GM12875 (cell line): ENCODE measurements around the gene CBFA2T3.

Experiments
- H3K4me3 ChIP-seq: one replicate; pipeline ENCODE4 v1.5.1; 2011; ENCODE audit warnings: low read depth, low read length, control low read depth
- CTCF ChIP-seq: IDR thresholded peaks from 2 replicates; pipeline ENCODE4 v1.5.1; 2011; ENCODE audit warnings: low read depth, mild to moderate bottlenecking, control low read depth, inconsistent platforms, low read length, moderate library complexity, borderline replicate concordance; ENCODE audit not compliant: insufficient read depth

Gene CBFA2T3

GRCh38 chr16:88970539-88971065 lies 6.4 kb downstream of the CBFA2T3 start:
- no peak overlapping the region for H3K4me3 ChIP-seq
- no peak for TF ChIP-seq CTCF

- TF ChIP-seq CTCF, result no peak
Observed at GRCh38 chr16:88970050-88970449, 7.0 kb downstream of the CBFA2T3 start.

GRCh38 chr16:88969361-88969831 lies 7.6 kb downstream of the CBFA2T3 start:
- no peak for TF ChIP-seq CTCF
- H3K4me3 ChIP-seq, result peak overlapping the region; percentile 33

More at GRCh38 chr16:88970050-88970449, 7.0 kb downstream of the CBFA2T3 start:
- no peak overlapping the region for H3K4me3 ChIP-seq

GRCh38 chr16:88968589-88969280 lies 8.3 kb downstream of the CBFA2T3 start:
- H3K4me3 ChIP-seq, result peak overlapping the region; percentile 33
- no peak for TF ChIP-seq CTCF

- no peak for TF ChIP-seq CTCF
- peak overlapping the region; percentile 33 for H3K4me3 ChIP-seq
Observed at GRCh38 chr16:88967830-88968588, 9.0 kb downstream of the CBFA2T3 start.

- TF ChIP-seq CTCF, result no peak
- H3K4me3 ChIP-seq, result no peak overlapping the region
Observed at GRCh38 chr16:88966986-88967829, 9.8 kb downstream of the CBFA2T3 start.
